ENCODE measurements around the gene MYO15B. TPM values are rescaled to one million over a fixed set of nuclear protein-coding genes. Genes with fewer than 3 reads are reported as not detected.

MYO15B gene
- total and polyA plus RNA-seq, 2 of the 13 experiments (the other 11 are each of a cell fraction or from before 2014, with no cell fraction given) = 2.8 to 8.1 TPM

- peaks cover 0 to 4% of the 10 kb centered on the region in 2 experiments; a peak in 1 of 5 replicates for H3K36me3 ChIP-seq (replicated peaks in 1 of 2; ENCODE audit: control insufficient read depth in 1 of 2, insufficient read depth in 2 of 2, low read length in 2 of 2)
- no peaks in the 10 kb centered on the region for H3K9me3 ChIP-seq (ENCODE audit: low read length)
- H3K9ac ChIP-seq (ENCODE audit: insufficient read depth, low read depth, low read length) = no peak overlapping the region
- no peaks in the 10 kb centered on the region for H3K27me3 ChIP-seq (ENCODE audit: control insufficient read depth in 1 of 2, insufficient read depth in 2 of 2, low read length in 2 of 2)
- no peak overlapping the region for H3K27ac ChIP-seq (ENCODE audit: extremely low read length, insufficient read depth, low read length)
- FAIRE-seq (no peak), ATAC-seq (no peak), DNase-seq (ENCODE audit: low spot score) (no peak)
- H3K79me2 ChIP-seq (ENCODE audit: insufficient read depth, low read length) = no peaks in the 10 kb centered on the region
- in situ Hi-C loops (cut with HindIII; ENCODE audit: extremely low pct_ligation_motif_present, low pct_unique_long_range_greater_than_20kb) = no loop called here
- H3K4me2 ChIP-seq (ENCODE audit: low read depth, low read length) = no peak overlapping the region
- peaks cover 6% of the 10 kb centered on the region; the same call in 1 of the 2 replicates for H3K4me1 ChIP-seq (ENCODE audit: insufficient read depth, low read length)
- WGBS (ENCODE audit: low lambda C conversion rate) = 78% methylated on average over 12 of the region's 12 CpGs
- no peaks in the 10 kb centered on the region; the same call in 1 of the 2 replicates for H4K20me1 ChIP-seq (ENCODE audit: insufficient read depth, low read length)
- H2AFZ ChIP-seq (ENCODE audit: low read length) = no peak overlapping the region
- ChIA-PET CTCF (ENCODE audit: low intra/inter-chr PET ratio, low total read pairs) (no interaction called here), POLR2A (interaction anchor here (1.0 to 3.7 kb wide), 4 partner anchors 9 to 156 kb away, joined by 3 to 16 read pairs (median 8); partner anchors contain the start of gene SMIM5)
- intact Hi-C loops (cut with micrococcal nuclease; ENCODE audit: unreplicated experiment) = no loop called here
- no TSS peak for BruUV-seq (replicated peaks)
- H3K4me3 ChIP-seq (replicated peaks in 1 of 3; ENCODE audit: insufficient read depth in 1 of 3, low read depth in 2 of 3, low read length in 3 of 3) = no peak overlapping the region
- TF ChIP-seq ZNF431 (CRISPR knock-in tag; IDR thresholded peaks at IDR 0.05; ENCODE audit: borderline replicate concordance, low read depth) (no peak), YEATS2 (CRISPR knock-in tag; IDR thresholded peaks at IDR 0.05; ENCODE audit: borderline replicate concordance) (no peak), ZNF646 (CRISPR knock-in tag; IDR thresholded peaks at IDR 0.05) (no peak), ZFP36L2 (CRISPR knock-in tag; IDR thresholded peaks at IDR 0.05) (no peak), ZNF513 (CRISPR knock-in tag; conservative IDR thresholded peaks at IDR 0.05) (no peak), ZNF550 (CRISPR knock-in tag; IDR thresholded peaks at IDR 0.05; ENCODE audit: borderline replicate concordance) (no peak), HOMEZ (CRISPR knock-in tag; IDR thresholded peaks at IDR 0.05; ENCODE audit: low read depth) (no peak), HNRNPLL (IDR thresholded peaks at IDR 0.05; ENCODE audit: low read depth, low read length, poor library complexity, severe bottlenecking) (no peak), PHF5A (CRISPR knock-in tag; IDR thresholded peaks at IDR 0.05; ENCODE audit: low read depth, unreplicated experiment) (no peak), ZBTB14 (CRISPR knock-in tag; IDR thresholded peaks at IDR 0.05) (no peak), THAP11 (CRISPR knock-in tag; IDR thresholded peaks at IDR 0.05) (no peak), HDAC6 (IDR thresholded peaks at IDR 0.05; ENCODE audit: low read depth, low read length) (no peak), ZBTB1 (CRISPR knock-in tag; IDR thresholded peaks at IDR 0.05; ENCODE audit: borderline replicate concordance) (no peak), ZNF703 (CRISPR knock-in tag; IDR thresholded peaks at IDR 0.05; ENCODE audit: borderline replicate concordance) (no peak)
These were observed 36.4 kb downstream of the MYO15B start for GRCh38 chr17:75624021-75624420.

Data from HepG2 (cell line).